Myocyte (in vitro differentiated cells): ENCODE data around the gene ST3GAL4. TPM values are rescaled to one million over a fixed set of nuclear protein-coding genes. Genes with fewer than 3 reads are reported as not detected.
A peak's percentile ranks its signal among the peaks of the same experiment; 100 is the strongest.

Source experiments
- DNase-seq: peaks from one replicate; pipeline ENCODE4 v3.0.0-alpha.2; 2012; ENCODE audit warnings: low read depth
- total RNA-seq: library from RNA; depleted of rRNA; stranded (reverse); fragments of >200 nt; gene quantifications from 2 replicates; pipeline ENCODE4 v1.2.3, GENCODE V29; 2014

ST3GAL4 gene
- total RNA-seq, 1 donor from 2014 or later, result 24.2 TPM

DNA sequence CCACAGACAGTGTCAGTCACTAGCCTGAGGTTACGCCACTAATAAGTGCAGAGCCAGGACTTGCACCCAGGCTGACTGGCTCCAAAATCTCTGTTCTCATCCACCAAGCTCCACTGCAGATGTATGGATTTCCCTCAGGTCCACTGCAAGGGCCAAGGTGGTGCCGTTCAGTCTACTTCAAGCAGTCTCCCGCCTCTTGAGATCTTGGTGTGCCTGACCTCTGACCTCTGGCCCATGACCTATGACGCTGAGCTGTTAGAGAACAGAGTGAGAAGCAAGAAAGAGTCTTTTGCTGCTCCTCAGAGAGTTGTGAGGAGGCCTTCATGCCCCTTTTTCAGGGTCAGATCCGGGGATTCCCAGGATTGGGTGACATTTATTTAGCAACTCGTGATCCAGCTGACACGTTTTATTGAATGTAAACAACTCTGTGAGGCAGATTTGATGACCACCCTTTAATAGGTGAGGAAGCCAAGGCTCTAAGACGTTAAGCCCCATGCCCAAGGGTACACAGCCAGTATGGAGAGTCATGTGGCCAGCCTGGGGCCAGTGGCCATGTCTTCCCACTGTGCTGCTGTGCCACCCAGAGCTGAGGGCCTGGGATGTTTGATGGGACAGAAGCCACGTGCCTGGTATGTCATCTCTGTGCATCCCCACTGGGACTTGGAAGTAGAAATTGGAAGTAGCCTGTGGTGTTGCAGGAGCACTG is 26.4 kb upstream of the ST3GAL4 start:
- no peak for DNase-seq

DNA sequence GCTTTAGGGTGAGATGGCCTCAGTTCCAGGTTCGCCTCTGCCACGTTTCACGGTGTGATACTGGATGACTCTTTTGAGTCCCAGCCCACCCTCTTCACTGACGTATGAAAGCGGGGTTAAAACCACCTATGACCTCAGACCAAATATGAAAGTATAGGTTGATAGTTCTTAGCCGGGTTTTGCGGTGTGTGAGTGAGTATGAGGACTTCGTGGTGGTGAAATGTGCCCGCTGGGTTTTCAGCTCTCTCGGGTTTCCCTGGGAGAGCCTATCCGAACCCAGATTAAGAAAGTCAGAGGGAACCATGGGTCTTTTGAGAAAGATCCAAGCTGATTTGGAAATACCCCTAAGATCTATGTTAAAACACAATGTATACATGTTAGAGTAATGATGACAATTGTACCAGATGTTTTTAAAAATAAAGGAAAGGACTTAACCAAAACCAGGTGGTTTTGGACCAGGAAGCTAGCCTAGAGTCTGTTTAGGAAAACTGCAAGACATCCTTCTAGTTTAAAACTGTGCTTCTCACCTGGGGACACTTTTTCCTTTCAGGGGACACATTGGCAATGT is 25.8 kb upstream of the ST3GAL4 start:
- DNase-seq, result no peak

GRCh38 chr11:126331286-126331685 is 24.2 kb upstream of the ST3GAL4 start:
- no peak for DNase-seq

DNA sequence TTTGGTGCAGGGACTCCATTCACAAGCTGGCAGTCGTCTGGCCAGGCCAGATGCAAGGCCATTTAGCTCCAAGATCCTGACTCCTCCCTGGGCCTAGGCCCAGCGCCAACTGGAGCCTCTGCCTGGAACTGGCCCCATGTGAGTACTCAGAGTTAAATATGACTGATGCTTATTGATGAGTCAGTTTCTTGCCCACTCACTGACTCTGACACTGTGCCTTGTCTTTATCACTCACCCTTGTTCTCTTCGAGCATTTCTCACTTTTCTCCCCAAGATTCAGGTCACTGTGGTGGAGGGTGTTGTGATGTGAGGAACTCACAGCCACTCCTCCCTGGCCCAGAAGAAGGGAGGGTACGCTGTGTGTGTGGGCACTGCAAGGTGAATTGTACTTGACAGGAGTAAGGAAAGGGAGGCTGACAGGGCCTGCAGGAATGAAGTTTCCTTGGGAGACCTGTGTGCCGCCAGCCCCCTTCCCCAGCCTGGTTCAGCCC is 23.2 kb upstream of the ST3GAL4 start:
- DNase-seq, result peak; percentile 91

GRCh38 chr11:126333142-126333541 is 22.3 kb upstream of the ST3GAL4 start:
- no peak for DNase-seq

DNA sequence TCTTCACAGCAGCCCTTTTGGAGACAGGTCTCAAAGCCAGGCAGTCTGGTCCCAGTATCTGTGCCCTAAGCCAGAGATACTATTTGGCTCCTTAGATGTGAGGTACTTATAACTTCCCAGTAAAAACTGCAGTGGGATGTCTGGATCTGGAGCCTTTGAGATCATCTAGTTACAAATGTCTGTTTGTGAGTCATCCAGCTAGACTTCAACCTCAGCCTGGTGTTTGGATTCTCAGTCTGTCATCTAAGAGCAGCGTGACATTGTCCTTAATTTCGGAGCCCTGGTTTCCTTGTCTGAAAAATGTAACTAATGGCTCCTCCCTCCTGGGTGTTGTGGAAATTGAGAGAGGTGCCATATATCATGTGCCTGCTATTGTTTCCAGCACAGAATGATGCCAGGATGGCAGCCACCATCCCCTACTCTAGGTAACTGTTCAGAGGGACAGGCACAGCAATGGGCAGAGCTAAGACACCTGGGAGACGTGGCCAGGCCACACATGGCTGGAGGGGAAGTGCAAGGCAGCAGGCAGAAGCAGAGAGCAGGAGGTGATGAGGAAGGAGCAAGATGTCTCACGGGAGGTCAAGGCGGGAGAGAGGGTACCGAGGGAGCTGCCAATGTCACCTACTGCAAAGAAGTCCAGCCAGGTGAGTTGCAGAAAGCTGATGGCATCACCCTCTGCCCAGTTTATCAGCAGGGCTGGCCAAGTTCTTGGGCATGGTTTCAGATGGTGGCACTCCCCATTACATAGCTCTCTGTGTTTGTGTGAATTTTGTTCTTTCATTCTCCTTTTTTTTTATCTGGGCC is 20.6 kb upstream of the ST3GAL4 start:
- peak; percentile 57 for DNase-seq

GRCh38 chr11:126335463-126335760 is 20.1 kb upstream of the ST3GAL4 start:
- DNase-seq, result no peak

DNA sequence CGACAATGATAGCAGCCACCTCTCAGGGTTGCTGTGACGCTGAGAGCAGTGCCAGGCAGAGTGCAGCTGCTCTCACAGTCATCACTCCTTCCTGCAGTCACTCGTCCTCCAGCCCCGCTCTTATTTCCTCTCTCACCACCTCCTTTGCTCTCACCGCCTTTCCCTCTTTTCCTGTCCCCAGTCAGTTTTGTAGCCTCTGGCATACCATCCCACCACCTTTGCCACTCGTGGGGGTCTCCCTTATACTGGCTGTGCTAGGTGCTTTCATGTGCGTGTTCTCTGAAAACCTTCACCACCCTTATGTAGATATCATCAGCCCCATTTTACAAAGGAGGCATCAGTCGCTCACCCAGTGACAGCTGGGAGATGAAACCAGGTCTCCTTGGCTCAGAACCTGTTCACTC is 19.3 kb upstream of the ST3GAL4 start:
- no peak for DNase-seq

DNA sequence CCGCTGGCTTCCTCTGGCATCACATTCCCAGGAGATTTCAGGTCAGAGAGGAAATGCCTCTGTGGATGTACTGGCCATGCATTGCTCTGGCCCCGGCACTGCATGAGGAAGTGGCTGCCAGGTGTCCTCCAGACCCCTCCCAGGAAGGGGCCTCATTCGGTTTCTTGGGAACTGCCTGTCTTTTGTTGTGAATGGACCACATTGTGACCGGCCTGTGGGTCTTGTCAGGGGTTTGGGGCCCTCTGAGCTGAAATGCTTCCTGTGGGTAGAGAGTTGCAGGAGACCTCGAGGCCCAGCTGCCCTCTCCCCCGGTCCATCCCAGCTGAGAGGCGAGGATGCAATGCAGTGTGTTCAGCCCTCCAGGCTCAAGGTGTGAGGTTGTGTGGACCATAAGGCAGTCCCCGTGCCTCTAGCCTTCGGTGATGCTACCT is 18.8 kb upstream of the ST3GAL4 start:
- DNase-seq, result no peak

- DNase-seq, result no peak
Observed at GRCh38 chr11:126337126-126337473, 18.4 kb upstream of the ST3GAL4 start.

- no peak for DNase-seq
Observed at GRCh38 chr11:126337474-126338241, 17.8 kb upstream of the ST3GAL4 start.

- DNase-seq, result no peak
Observed at GRCh38 chr11:126338346-126339055, 17.0 kb upstream of the ST3GAL4 start.

GRCh38 chr11:126339073-126339862 is 16.2 kb upstream of the ST3GAL4 start:
- no peak for DNase-seq

DNA sequence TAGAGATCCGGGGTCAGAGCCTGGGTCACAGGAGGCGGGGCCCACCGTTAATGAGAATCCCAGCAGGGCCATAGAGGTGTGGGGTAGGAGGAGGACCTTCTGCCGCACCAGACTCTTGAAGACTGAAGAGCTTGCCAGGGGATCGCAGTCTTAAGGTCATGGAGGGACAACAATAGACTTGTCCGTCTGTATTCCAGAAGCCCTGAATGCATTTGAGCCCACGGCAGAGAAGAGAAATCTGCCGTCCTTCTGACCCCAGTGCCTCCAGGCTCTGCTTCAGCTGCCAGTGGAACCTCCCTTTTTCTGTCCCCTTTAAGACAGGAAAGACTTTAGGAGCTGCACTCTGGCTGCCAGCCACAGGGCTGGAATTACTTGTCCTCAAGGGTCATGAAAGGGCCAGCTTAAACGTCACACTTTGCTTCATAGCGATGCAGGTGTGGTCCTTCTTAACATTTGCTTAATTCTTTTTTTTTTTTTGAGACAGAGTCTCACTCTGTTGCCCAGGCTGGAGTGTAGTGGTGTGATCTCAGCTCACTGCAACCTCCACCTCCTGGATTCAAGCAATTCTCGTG is 15.5 kb upstream of the ST3GAL4 start:
- DNase-seq, result no peak

DNA sequence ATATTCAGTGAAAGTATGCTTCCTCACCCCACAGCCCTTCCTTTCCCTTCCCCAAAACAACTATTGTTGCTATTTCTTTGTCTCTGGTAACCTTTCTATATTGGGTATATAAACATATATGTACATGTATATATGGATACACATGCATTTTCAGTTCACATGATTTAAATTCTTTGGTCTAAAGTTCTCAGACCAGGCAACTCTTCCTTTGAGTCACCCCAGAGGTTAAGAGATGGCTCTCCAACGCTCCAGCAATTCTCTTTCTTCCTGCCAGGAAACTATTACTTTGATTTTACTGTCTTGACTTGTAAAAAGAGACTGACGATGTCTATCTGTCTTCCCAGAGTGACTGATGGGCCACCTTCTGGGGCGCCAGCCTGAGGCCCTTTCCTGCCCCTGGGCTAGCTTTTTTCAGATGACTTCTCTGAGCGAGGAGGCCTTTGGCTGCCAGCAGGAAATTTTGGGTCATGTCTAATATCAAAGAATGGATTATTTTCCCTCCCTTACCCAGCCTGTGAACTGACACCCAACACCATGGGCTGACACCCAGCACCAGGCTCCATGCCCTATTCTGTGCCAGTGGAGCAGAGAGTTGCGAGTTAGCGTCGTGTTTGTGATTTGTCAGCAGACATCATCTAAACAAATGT is 14.4 kb upstream of the ST3GAL4 start:
- DNase-seq, result no peak

DNA sequence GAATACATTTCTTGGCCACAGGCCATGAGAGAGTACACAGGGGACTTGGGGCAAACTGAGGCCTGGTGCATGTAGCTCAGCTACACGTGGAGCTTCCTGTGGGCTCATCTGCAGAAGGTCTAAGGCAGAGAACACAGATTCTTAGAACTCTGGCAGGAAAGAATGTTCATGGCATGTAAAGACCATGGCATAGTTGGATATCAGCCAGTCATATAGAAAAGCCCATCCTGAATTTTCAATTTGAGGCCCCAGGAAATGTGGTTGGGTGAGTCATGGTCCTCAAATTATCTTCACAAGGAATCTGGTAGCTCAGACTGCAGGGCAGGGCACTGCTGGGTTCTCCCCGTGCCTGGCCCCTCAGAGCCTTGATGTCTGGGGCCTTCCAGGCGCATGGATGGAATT is 13.7 kb upstream of the ST3GAL4 start:
- peak; percentile 62 for DNase-seq

GRCh38 chr11:126343051-126343450 is 12.4 kb upstream of the ST3GAL4 start:
- no peak for DNase-seq

- no peak for DNase-seq
Observed at GRCh38 chr11:126344141-126345080, 11.1 kb upstream of the ST3GAL4 start.
